HG03159 (cell line): ENCODE measurements around the gene PCDHGA4.
"Not testable (repeated sequence)": the region's sequence is repeated elsewhere in the genome, so short reads cannot be mapped to it uniquely, and the experiment has no call there.

Experiments used
- ATAC-seq: cut with Tn5 transposase; IDR thresholded peaks from one replicate; pipeline ENCODE4 v1.9.1; 2021; ENCODE audit warnings: mild to moderate bottlenecking, moderate library complexity; ENCODE audit not compliant: unreplicated experiment

Gene PCDHGA4

GRCh38 chr5:141354900-141355469, at the start of gene PCDHGA4:
Gene PCDHGA4 (plus strand): TSS chr5:141355021. CDS start chr5:141355108, 87 bp downstream.
- no peak for ATAC-seq

DNA sequence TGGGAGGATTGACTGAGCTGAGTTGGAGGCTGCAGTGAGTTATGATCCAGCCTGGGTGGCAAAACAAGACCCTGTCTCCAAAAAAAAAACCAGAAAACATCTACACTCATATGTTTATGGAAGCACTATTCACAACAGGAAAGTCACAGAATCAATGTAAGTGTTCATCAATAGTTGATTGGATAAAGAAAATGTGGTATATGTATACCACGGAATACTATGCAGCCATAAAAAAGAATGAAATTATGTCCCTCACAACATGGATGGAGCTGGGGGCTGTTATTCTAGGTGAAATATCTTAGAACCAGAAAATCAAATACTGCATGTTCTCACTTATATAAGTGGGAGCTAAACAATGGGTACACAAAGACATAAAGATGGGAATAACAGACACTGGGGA, 48.2 kb upstream of the PCDHGA4 start:
- no peak for ATAC-seq

- ATAC-seq = no peak
These were observed 41.1 kb upstream of the PCDHGA4 start for GRCh38 chr5:141313711-141314110.

DNA sequence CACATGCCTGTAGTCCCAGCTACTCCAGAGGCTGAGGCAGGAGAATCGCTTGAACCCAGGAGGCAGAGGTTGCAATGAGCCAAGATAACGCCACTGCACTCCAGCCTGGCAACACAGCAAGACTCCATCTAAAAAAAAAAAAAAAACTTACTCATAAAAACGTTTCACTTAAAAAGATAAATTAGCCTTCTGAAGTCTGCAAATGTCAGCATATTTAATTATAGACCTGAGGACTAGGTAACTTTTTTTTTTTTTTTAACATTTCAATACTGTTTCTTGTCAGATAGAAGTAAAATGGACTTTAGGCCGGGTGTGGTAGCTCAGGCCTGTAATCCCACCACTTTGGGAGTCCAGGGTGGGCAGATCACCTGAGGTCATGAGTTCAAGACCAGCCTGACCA, 37.9 kb upstream of the PCDHGA4 start:
- ATAC-seq = not testable (repeated sequence)

GRCh38 chr5:141319202-141319601, 35.6 kb upstream of the PCDHGA4 start:
- ATAC-seq = no peak

DNA sequence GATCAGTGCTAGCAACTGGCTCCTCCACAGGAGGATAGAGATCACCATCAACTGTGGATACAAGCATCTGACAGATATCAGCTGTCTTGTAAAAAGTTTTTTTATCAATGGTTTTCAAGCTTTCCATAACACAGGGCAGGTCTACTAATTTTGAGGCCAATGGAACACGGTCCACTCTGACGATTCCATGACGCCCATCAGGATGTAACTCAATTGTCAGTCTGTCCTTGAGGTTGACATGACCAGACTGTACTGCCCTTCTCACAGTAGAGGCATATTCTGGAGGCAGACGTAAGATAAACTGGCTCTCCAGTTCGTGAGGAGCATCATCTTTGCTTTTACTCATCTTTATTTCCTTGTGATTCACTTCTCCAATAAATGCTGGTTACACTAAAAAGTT, 35.1 kb upstream of the PCDHGA4 start:
- ATAC-seq = no peak

- ATAC-seq = peak; percentile 91
These were observed 34.3 kb upstream of the PCDHGA4 start, which contains the start of gene TAF7 for GRCh38 chr5:141320225-141321169. Gene TAF7 (minus strand): TSS chr5:141320784. CDS start chr5:141320044, 740 bp downstream.

GRCh38 chr5:141322261-141322660, 32.6 kb upstream of the PCDHGA4 start:
- ATAC-seq = no peak

- ATAC-seq = peak; percentile 62
These were observed 28.6 kb upstream of the PCDHGA4 start for GRCh38 chr5:141326088-141326854.

- no peak for ATAC-seq
These were observed 26.6 kb upstream of the PCDHGA4 start for GRCh38 chr5:141328231-141328630.

DNA sequence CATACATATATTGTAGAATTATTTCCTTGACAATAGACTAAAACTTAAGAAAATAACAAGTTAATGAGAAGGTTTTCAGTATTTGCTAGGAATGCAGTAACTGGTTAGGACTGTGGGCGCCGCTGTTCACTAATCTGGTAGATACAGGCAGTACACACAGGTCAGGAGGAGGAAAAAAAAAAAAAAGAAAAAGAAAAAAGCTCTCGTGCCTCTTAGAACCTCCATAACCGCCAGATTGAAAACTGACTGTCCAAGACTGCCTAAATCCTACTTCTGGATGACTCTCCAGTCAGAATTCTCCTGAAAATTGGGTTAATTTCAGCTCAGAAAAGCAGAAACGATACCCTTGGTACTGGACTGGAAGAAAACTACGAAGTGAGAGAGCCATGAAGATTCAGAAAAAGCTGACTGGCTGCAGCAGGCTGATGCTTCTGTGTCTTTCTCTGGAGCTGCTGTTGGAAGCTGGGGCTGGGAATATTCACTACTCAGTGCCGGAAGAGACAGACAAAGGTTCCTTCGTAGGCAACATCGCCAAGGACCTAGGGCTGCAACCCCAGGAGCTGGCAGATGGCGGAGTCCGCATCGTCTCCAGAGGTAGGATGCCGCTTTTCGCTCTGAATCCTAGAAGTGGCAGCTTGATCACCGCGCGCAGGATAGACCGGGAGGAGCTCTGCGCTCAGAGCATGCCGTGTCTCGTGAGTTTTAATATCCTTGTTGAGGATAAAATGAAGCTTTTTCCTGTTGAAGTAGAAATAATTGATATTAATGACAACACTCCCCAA, 24.3 kb upstream of the PCDHGA4 start, which contains the start of gene PCDHGA1:
PCDHGA1 (plus strand) TSS at position 216 of the 782 bp plus-strand sequence.
- ATAC-seq = peak; percentile 56

DNA sequence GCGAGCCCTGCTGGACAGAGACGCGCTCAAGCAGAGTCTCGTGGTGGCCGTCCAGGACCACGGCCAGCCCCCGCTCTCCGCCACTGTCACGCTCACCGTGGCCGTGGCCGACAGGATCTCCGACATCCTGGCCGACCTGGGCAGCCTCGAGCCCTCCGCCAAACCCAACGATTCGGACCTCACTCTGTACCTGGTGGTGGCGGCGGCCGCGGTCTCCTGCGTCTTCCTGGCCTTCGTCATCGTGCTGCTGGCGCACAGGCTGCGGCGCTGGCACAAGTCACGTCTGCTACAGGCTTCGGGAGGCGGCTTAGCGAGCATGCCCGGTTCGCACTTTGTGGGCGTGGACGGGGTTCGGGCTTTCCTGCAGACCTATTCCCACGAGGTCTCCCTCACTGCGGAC, 22.2 kb upstream of the PCDHGA4 start:
- ATAC-seq = not testable (repeated sequence)

GRCh38 chr5:141338538-141339306, 16.1 kb upstream of the PCDHGA4 start, which contains the start of gene PCDHGA2:
Gene PCDHGA2 (plus strand): TSS chr5:141338760.
- no peak for ATAC-seq

- not testable (repeated sequence) for ATAC-seq
These were observed 14.0 kb upstream of the PCDHGA4 start for GRCh38 chr5:141340781-141341354.

DNA sequence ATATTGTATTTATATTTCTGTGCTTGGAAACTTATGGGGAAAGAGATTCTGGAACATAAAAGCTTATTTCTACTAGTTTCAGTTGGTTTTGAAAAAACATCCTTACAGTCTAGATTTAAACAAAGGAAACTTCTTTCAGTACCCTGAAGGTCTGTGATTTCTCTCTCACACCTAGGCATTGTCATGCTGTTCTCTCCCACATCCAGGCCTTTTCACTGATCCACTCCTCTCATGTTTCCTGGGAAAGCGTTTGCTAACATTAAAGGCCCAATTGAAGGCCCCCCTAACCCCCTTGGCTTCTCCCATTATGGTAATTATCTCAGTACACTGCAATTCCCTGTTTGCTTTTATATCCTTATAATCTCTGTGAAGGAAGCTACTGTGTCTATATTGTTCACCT, 12.0 kb upstream of the PCDHGA4 start:
- ATAC-seq = no peak

- ATAC-seq = no peak
These were observed 11.4 kb upstream of the PCDHGA4 start, which contains the start of gene PCDHGA3 for GRCh38 chr5:141343242-141343952. Gene PCDHGA3 (plus strand): TSS chr5:141343829. CDS start chr5:141344034, 205 bp downstream.

DNA sequence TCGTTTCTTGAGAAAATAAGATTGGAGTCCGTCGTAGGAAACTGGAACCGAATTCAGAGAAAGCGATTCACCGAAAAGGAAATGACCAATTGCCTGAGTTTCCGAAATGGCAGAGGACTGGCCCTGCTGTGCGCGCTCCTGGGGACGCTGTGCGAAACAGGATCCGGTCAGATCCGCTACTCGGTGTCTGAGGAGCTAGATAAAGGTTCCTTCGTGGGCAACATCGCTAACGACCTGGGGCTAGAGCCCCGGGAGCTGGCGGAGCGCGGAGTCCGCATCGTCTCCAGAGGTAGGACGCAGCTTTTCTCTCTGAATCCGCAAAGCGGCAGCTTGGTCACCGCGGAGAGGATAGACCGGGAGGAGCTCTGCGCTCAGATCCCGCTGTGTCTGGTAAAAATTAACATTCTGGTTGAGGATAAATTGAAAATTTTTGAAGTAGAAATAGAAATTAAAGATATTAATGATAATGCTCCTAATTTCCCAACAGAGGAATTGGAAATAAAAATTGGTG, 10.8 kb upstream of the PCDHGA4 start:
- ATAC-seq = no peak

- ATAC-seq = no peak
These were observed 9.5 kb upstream of the PCDHGA4 start for GRCh38 chr5:141345327-141345726.
